HepG2 (cell line): ENCODE measurements around the gene EPB41. TPM values are rescaled to one million over a fixed set of nuclear protein-coding genes. Genes with fewer than 3 reads are reported as not detected.
"Not testable (repeated sequence)": the region's sequence is repeated elsewhere in the genome, so short reads cannot be mapped to it uniquely, and the experiment has no call there.

Experiments used
- ATAC-seq: fragments of 200-7000 bp; cut with Tn5 transposase; 3 replicates; pipeline ENCODE4 v1.9.1; 2020; ENCODE audit warnings: mild to moderate bottlenecking, moderate library complexity
- BruUV-seq: library from RNA; stranded (reverse); fragments of 400-500 nt; replicated peaks from 2 replicates; lab custom pipeline; 2021; lab: Mats Ljungman, UMichigan
- CTCF ChIA-PET: fragments of 300-600 bp; formaldehyde crosslinking; extraction: SDS; loops from one replicate; lab custom pipeline; 2021; ENCODE audit warnings: low total read pairs, inconsistent platforms, low intra/inter-chr PET ratio; lab: Yijun Ruan, JAX
- POLR2A ChIA-PET: fragments of 350-600 bp; sonication (Branson Sonifier 250); formaldehyde crosslinking; loops from one replicate; lab custom pipeline; 2020; ENCODE audit warnings: antibody characterized with exemption, inconsistent platforms; lab: Yijun Ruan, JAX
- DNase-seq: peaks from one replicate; pipeline ENCODE4 v3.0.0-alpha.2; 2015; ENCODE audit warnings: low spot score
- FAIRE-seq: peaks from 3 replicates; lab custom pipeline; 2011; peaks lifted over from hg19 to GRCh38; lab: Jason Lieb, UNC
- H2AFZ ChIP-seq: one replicate; pipeline ENCODE4 v1.6.1; 2011; ENCODE audit warnings: low read length, inconsistent platforms
- H3K27ac ChIP-seq: fragments of 300-600 bp; 3 replicates; pipeline ENCODE4 v1.8.0; 2011; ENCODE audit warnings: mixed run types, mild to moderate bottlenecking, mixed read lengths, low read length, inconsistent platforms; ENCODE audit not compliant: insufficient read depth; ENCODE audit errors: extremely low read length
- H3K27me3 ChIP-seq, 2 experiments: fragments of 200-600 bp in 1 of 2; 2 replicates in 1 of 2; 3 replicates in 1 of 2; pipeline versions ENCODE4 v1.6.0 to v1.8.0; 2011; ENCODE audit warnings: low read length in 2 of 2, mild to moderate bottlenecking in 2 of 2, moderate library complexity in 2 of 2, inconsistent platforms in 1 of 2; ENCODE audit not compliant: insufficient read depth in 2 of 2, control insufficient read depth in 1 of 2
- H3K36me3 ChIP-seq, 2 experiments: fragments of 200-600 bp in 1 of 2; replicated peaks in 1 of 2; 2 replicates in 1 of 2; 3 replicates in 1 of 2; pipeline versions ENCODE4 v1.5.1 to v1.8.0; 2011; ENCODE audit warnings: low read length in 2 of 2, inconsistent platforms in 1 of 2; ENCODE audit not compliant: insufficient read depth in 2 of 2, control insufficient read depth in 1 of 2
- H3K4me1 ChIP-seq: 2 replicates; pipeline ENCODE4 v1.5.1; 2012; ENCODE audit warnings: low read length, inconsistent platforms; ENCODE audit not compliant: insufficient read depth
- H3K4me2 ChIP-seq: 2 replicates; pipeline ENCODE4 v1.6.0; 2011; ENCODE audit warnings: low read depth, low read length, inconsistent platforms
- H3K4me3 ChIP-seq, 3 experiments: fragments of 200-600 bp in 1 of 3; sonication (generic), shearing (Covaris generic) in 1 of 3; replicated peaks in 1 of 3; 2 replicates each; pipeline ENCODE4 v1.5.1; 2011 to 2016; ENCODE audit warnings: low read length in 3 of 3, inconsistent platforms in 2 of 3, low read depth in 2 of 3, mild to moderate bottlenecking in 2 of 3, control low read depth in 1 of 3, mixed read lengths in 1 of 3; ENCODE audit not compliant: insufficient read depth in 1 of 3
- H3K79me2 ChIP-seq: one replicate; pipeline ENCODE4 v1.6.1; 2011; ENCODE audit warnings: low read length, inconsistent platforms; ENCODE audit not compliant: insufficient read depth
- H3K9ac ChIP-seq: 2 replicates; pipeline ENCODE4 v1.6.0; 2011; ENCODE audit warnings: mild to moderate bottlenecking, low read depth, low read length, inconsistent platforms; ENCODE audit not compliant: insufficient read depth
- H3K9me3 ChIP-seq: 2 replicates; pipeline ENCODE4 v1.5.1; 2012; ENCODE audit warnings: mild to moderate bottlenecking, low read length
- H4K20me1 ChIP-seq: 2 replicates; pipeline ENCODE4 v1.6.0; 2011; ENCODE audit warnings: inconsistent platforms, mild to moderate bottlenecking, low read length, moderate library complexity; ENCODE audit not compliant: insufficient read depth
- DMTF1 ChIP-seq: sonication (generic); formaldehyde crosslinking; IDR thresholded peaks from 2 replicates; pipeline ENCODE4 v1.4.0; 2020; ENCODE audit warnings: mild to moderate bottlenecking, missing genetic modification reagents
- NFIC ChIP-seq: IDR thresholded peaks from 2 replicates; pipeline ENCODE4 v1.6.1; 2012; ENCODE audit warnings: mild to moderate bottlenecking, low read length, inconsistent platforms
- ZBTB1 ChIP-seq: sonication (generic); formaldehyde crosslinking; IDR thresholded peaks from 2 replicates; pipeline ENCODE4 v1.4.0; 2020; ENCODE audit warnings: missing genetic modification reagents, borderline replicate concordance
- WGBS: methylation state at CpG from one replicate; pipeline ENCODE4 v1.1.6; 2017; ENCODE audit warnings: low lambda C conversion rate; 5-methylcytosine and 5-hydroxymethylcytosine counted together
- in situ Hi-C: cut with HindIII; loops from 2 replicates; pipeline ENCODE4 v1.10.0; 2017; ENCODE audit warnings: low pct_unique_long_range_greater_than_20kb; ENCODE audit not compliant: extremely low pct_ligation_motif_present
- intact Hi-C: fragments of 100-400 bp; cut with micrococcal nuclease; formaldehyde crosslinking; loops from one replicate; pipeline ENCODE4 v1.10.0; 2022; ENCODE audit not compliant: unreplicated experiment
- polyA plus RNA-seq, 8 experiments: library from polyadenylated mRNA; depleted of rRNA in 3 of 8; stranded (reverse) in 7 of 8; unstranded in 1 of 8; fragments of >200 nt; fragmentation: Illumina TruSeq in 4 of 8; extraction: Trizol in 4 of 8; gene quantifications; 2 replicates each; pipeline versions ENCODE4 v1.2.1 to v1.2.3, GENCODE V29; 2011 to 2016; ENCODE audit warnings: low read depth in 4 of 8, missing spikeins in 1 of 8, mixed read lengths in 1 of 8; ENCODE audit not compliant: insufficient read depth in 1 of 8
- total RNA-seq, 5 experiments: library from RNA; depleted of rRNA; stranded (reverse); fragments of >200 nt; fragmentation: Illumina TruSeq; extraction: Trizol; gene quantifications; 2 replicates each; pipeline ENCODE4 v1.2.3, GENCODE V29; 2016; ENCODE audit warnings: low read depth in 1 of 5

The EPB41 gene
- total and polyA plus RNA-seq, 2 of the 13 experiments (the other 11 are each of a cell fraction or from before 2014, with no cell fraction given): 34.5 to 46.7 TPM

GRCh38 chr1:28956038-28956464 is 41.7 kb downstream of the EPB41 start:
- Histone ChIP-seq H3K79me2 (peaks cover 8% of the 10 kb centered on the region), H3K4me2 (no peak overlapping the region), H3K27ac (no peak overlapping the region), H3K4me1 (no peaks in the 10 kb centered on the region), H3K9ac (no peak overlapping the region), H2AFZ (no peak overlapping the region), H3K9me3 (no peaks in the 10 kb centered on the region), H3K27me3 (no peaks in the 10 kb centered on the region), H3K36me3 (no peaks in the 10 kb centered on the region), H3K4me3 (no peak overlapping the region), H4K20me1 (no peaks in the 10 kb centered on the region)
- no peak for DNase-seq
- no TSS peak for BruUV-seq
- ATAC-seq: no peak
- ChIA-PET POLR2A (no interaction called here), CTCF (no interaction called here)
- in situ Hi-C loops (no loop called here), intact Hi-C loops (no loop called here)
- FAIRE-seq: no peak
- 88% methylated on average over 2 of the region's 2 CpGs for WGBS
- TF ChIP-seq NFIC (no peak), ZBTB1 (no peak), DMTF1 (CRISPR knock-in tag) (no peak)

- H3K4me2 ChIP-seq, H3K9ac ChIP-seq, ATAC-seq, H4K20me1 ChIP-seq, DNase-seq, H3K27ac ChIP-seq, FAIRE-seq, CTCF ChIA-PET, H2AFZ ChIP-seq, H3K79me2 ChIP-seq, H3K27me3 ChIP-seq, POLR2A ChIA-PET, in situ Hi-C loops, BruUV-seq, intact Hi-C loops, H3K9me3 ChIP-seq, H3K36me3 ChIP-seq, H3K4me3 ChIP-seq: not testable (repeated sequence)
- H3K4me1 ChIP-seq: peaks cover 28% of the 10 kb centered on the region
- 93% methylated on average over 13 of the region's 13 CpGs for WGBS
Observed at GRCh38 chr1:28962114-28962831, 47.9 kb downstream of the EPB41 start.
